ENCODE data around the gene ARL5A. TPM values are rescaled to one million over a fixed set of nuclear protein-coding genes. Genes with fewer than 3 reads are reported as not detected.

The ARL5A gene
- total RNA-seq, 4 donors from 2014 or later, result 33.5 to 46.6 (median 39.7) TPM

GRCh38 chr2:151783133-151783520 is 45.1 kb downstream of the ARL5A start:
- TF ChIP-seq, protein P1, sequence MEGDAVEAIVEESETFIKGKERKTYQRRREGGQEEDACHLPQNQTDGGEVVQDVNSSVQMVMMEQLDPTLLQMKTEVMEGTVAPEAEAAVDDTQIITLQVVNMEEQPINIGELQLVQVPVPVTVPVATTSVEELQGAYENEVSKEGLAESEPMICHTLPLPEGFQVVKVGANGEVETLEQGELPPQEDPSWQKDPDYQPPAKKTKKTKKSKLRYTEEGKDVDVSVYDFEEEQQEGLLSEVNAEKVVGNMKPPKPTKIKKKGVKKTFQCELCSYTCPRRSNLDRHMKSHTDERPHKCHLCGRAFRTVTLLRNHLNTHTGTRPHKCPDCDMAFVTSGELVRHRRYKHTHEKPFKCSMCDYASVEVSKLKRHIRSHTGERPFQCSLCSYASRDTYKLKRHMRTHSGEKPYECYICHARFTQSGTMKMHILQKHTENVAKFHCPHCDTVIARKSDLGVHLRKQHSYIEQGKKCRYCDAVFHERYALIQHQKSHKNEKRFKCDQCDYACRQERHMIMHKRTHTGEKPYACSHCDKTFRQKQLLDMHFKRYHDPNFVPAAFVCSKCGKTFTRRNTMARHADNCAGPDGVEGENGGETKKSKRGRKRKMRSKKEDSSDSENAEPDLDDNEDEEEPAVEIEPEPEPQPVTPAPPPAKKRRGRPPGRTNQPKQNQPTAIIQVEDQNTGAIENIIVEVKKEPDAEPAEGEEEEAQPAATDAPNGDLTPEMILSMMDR (IDR thresholded peaks at IDR 0.05; ENCODE audit: low read depth), result no peak

GRCh38 chr2:151782378-151783132 is 45.7 kb downstream of the ARL5A start:
- TF ChIP-seq, protein P1 (IDR thresholded peaks at IDR 0.05; ENCODE audit: low read depth), result no peak

DNA sequence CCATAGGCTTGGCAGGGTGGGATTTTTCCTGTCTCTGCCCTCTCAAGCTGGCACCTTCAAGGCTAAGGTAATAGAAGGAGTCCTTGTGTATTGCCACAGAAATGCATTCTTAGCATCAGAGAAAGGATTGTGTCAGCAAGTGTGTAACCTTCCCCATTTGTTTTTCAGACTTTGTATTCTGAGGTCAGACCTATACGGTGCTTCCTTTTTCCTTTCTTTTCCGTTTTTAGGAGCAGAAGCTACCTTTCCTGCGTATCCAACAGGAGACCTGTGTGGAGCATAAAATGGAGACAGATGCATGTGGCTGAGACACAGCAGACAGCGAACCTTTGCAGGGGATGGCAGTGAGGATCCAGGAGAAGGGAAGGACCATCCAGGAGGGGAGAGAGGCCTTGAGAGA is 46.6 kb downstream of the ARL5A start:
- TF ChIP-seq, protein P1 (IDR thresholded peaks at IDR 0.05; ENCODE audit: low read depth), result no peak

- TF ChIP-seq, protein P1 (IDR thresholded peaks at IDR 0.05; ENCODE audit: low read depth), result no peak
Observed at GRCh38 chr2:151780938-151781337, 47.3 kb downstream of the ARL5A start.

DNA sequence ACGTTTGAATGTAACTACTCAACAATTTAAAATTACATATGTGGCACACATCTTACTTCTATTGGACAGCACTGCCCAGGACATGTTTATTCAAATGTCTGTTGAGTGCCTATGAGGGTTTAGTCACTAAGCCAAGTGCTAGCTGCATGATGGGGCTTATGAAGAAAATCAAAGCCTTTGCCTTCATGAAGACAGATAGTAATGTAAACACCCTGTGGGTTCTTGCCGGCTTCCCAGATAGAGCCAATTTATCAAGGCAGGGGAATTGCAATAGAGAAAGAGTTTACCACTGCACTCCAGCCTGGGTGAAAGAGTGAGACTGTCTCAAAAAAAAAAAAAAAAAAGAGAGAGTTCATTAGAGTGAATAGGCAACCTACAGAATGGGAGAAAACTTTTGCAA is 50.3 kb downstream of the ARL5A start:
- TF ChIP-seq, protein P1 (IDR thresholded peaks at IDR 0.05; ENCODE audit: low read depth), result no peak

GRCh38 chr2:151777487-151777886 is 50.7 kb downstream of the ARL5A start:
- TF ChIP-seq, protein P1 (IDR thresholded peaks at IDR 0.05; ENCODE audit: low read depth), result no peak

- TF ChIP-seq, protein P1 (IDR thresholded peaks at IDR 0.05; ENCODE audit: low read depth), result no peak
Observed at GRCh38 chr2:151776367-151776766, 51.9 kb downstream of the ARL5A start.

All from subcutaneous adipose tissue (tissue), 4 donors.